HFF-Myc (cell line): ENCODE results near the gene CTNNA3.

Source experiments
- DNase-seq: peaks from one replicate; pipeline ENCODE4 v3.0.0-alpha.2; 2011; ENCODE audit warnings: low read depth; ENCODE audit errors: extremely low read depth
- H3K4me3 ChIP-seq: replicated peaks from 2 replicates; pipeline ENCODE4 v1.5.1; 2011; ENCODE audit warnings: low read depth, mild to moderate bottlenecking, control low read depth, low read length
- CTCF ChIP-seq: IDR thresholded peaks from 2 replicates; pipeline ENCODE4 v1.5.1; 2012; ENCODE audit warnings: mild to moderate bottlenecking, low read depth, low read length, control low read depth; ENCODE audit errors: missing control alignments

The CTNNA3 gene

GRCh38 chr10:66564287-66564686, 1131.7 kb downstream of the CTNNA3 start:
- no peak for TF ChIP-seq CTCF
- no peak overlapping the region for H3K4me3 ChIP-seq
- no peak for DNase-seq

DNA sequence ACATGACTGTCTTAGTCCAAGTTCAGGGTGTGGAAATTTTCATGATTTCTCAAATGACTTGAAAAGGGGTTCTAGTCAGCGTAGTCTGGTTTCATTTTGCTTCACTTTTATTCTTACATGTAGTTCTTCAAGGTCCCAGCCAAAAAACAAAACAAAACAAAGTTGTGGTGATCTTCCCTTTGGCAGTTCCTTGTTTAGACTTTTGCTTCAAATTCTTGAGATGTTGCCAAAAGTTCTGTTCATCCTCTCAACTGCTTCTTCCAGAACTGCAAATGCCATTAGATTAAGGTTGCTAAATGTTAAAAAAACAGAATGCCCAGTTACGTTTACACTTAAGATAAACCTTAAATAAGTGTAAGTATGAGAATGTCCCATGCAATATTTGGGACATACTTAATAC, 1140.9 kb downstream of the CTNNA3 start:
- no peak for DNase-seq
- no peak for TF ChIP-seq CTCF
- H3K4me3 ChIP-seq = no peak overlapping the region

- TF ChIP-seq CTCF = no peak
- H3K4me3 ChIP-seq = no peak overlapping the region
- no peak for DNase-seq
These were observed 1143.7 kb downstream of the CTNNA3 start for GRCh38 chr10:66552331-66552730.

GRCh38 chr10:66550351-66550750, 1145.6 kb downstream of the CTNNA3 start:
- DNase-seq = no peak
- no peak for TF ChIP-seq CTCF

GRCh38 chr10:66538908-66539307, 1157.1 kb downstream of the CTNNA3 start:
- DNase-seq = no peak
- no peak overlapping the region for H3K4me3 ChIP-seq
- no peak for TF ChIP-seq CTCF

More at GRCh38 chr10:66550351-66550750, 1145.6 kb downstream of the CTNNA3 start:
- H3K4me3 ChIP-seq = no peak overlapping the region

GRCh38 chr10:66538371-66538770, 1157.6 kb downstream of the CTNNA3 start:
- no peak for DNase-seq
- no peak overlapping the region for H3K4me3 ChIP-seq
- no peak for TF ChIP-seq CTCF

DNA sequence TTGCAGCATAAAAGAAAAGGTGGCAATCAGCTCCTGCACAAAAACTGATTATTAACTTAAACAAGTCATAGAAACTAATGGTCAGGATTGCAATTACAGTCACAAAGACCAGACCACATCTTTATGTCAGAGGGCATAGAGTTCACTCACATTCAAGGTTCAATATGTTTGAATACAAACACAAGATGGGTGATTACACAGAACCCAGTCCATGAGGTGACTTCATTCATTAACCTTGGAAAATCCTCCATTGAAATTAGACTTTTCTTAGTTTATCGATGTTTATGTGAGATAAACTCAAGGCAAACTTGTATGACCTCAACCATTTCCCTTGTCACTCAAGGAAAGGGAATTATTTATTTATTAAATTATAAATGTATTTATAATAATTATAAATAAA, 1158.8 kb downstream of the CTNNA3 start:
- no peak for DNase-seq
- H3K4me3 ChIP-seq = no peak overlapping the region
- TF ChIP-seq CTCF = no peak
